GM19238 (cell line): ENCODE measurements around the gene IL12RB2.

ENCODE experiments used
- DNase-seq: peaks from one replicate; pipeline ENCODE4 v3.0.0; 2011; ENCODE audit warnings: low spot score; ENCODE audit not compliant: insufficient read length

The IL12RB2 gene, protein sequence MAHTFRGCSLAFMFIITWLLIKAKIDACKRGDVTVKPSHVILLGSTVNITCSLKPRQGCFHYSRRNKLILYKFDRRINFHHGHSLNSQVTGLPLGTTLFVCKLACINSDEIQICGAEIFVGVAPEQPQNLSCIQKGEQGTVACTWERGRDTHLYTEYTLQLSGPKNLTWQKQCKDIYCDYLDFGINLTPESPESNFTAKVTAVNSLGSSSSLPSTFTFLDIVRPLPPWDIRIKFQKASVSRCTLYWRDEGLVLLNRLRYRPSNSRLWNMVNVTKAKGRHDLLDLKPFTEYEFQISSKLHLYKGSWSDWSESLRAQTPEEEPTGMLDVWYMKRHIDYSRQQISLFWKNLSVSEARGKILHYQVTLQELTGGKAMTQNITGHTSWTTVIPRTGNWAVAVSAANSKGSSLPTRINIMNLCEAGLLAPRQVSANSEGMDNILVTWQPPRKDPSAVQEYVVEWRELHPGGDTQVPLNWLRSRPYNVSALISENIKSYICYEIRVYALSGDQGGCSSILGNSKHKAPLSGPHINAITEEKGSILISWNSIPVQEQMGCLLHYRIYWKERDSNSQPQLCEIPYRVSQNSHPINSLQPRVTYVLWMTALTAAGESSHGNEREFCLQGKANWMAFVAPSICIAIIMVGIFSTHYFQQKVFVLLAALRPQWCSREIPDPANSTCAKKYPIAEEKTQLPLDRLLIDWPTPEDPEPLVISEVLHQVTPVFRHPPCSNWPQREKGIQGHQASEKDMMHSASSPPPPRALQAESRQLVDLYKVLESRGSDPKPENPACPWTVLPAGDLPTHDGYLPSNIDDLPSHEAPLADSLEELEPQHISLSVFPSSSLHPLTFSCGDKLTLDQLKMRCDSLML

DNA sequence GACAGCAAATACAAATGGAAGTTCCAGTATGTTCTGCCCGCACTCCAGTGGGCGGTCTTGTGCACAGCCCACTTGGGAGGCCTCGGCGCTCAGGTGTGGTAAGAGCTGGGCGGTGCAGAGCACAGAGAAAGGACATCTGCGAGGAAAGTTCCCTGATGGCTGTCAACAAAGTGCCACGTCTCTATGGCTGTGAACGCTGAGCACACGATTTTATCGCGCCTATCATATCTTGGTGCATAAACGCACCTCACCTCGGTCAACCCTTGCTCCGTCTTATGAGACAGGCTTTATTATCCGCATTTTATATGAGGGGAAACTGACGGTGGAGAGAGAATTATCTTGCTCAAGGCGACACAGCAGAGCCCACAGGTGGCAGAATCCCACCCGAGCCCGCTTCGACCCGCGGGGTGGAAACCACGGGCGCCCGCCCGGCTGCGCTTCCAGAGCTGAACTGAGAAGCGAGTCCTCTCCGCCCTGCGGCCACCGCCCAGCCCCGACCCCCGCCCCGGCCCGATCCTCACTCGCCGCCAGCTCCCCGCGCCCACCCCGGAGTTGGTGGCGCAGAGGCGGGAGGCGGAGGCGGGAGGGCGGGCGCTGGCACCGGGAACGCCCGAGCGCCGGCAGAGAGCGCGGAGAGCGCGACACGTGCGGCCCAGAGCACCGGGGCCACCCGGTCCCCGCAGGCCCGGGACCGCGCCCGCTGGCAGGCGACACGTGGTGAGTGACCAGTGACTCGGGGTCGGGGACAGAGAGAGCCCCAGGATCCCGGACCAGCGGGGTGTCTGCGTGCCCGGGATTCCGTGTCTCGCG lies at the start of gene IL12RB2:
Gene IL12RB2, plus strand, starts transcription at position 623 of the 810 bp plus-strand sequence. CDS start 12,496 bp downstream, outside the sequence.
- DNase-seq: peak; percentile 9

DNA sequence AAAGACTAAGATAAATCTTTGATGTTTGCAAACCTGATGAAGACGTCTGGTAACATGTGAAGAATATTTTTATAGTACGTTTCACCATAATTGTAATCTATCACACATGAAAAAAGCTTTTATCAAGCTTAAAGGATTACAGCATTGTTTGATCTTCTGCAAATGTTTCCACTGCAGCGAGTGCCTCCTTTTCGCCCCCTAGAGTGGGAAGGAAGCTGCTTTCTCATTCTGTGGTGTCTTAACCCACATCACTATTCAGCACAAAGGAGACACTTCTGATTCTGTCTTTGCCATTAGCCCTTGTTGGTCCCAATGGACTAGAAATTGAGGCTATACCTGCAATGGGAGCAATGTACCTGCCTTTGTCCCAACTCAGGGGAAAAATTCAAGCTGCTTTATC lies 46.0 kb upstream of the IL12RB2 start:
- no peak for DNase-seq

DNA sequence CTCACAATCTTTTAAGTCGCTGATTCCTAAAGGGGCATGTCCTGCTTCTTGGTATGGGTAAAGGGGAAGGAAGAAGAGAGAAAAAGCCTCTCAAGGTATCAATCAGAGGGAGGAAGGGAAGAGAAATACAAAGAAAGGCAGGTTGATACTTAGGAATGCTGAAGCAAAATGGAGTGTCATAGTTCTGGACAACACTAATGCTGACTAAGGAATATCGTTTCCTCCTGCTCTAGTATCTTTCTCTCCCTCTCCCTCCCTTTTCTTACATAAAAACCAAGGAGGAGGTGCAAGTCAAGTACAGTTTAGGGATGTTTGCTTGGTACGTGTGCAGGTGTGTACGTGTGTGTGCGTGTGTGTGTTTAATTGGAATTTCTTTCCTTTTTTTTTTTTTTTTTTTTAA lies 44.9 kb upstream of the IL12RB2 start:
- DNase-seq: no peak

DNA sequence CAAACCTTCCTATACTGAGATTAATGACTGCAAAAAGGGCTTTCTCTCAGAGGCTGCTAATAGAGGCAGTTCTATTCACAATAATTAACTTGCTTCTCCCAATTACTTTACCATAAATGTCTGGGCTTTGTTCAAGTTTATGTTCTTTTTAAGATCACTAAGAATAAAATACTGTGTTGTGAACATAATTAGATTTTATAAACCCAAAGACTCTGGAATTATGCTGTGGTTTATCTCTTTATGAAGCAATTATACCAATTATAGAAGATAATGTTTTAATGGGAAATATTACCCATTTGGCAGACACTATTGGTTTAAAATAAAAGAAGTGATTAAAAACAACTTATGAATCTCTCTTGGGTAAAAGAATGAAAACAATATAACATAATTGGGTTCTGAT lies 43.5 kb upstream of the IL12RB2 start:
- no peak for DNase-seq

DNA sequence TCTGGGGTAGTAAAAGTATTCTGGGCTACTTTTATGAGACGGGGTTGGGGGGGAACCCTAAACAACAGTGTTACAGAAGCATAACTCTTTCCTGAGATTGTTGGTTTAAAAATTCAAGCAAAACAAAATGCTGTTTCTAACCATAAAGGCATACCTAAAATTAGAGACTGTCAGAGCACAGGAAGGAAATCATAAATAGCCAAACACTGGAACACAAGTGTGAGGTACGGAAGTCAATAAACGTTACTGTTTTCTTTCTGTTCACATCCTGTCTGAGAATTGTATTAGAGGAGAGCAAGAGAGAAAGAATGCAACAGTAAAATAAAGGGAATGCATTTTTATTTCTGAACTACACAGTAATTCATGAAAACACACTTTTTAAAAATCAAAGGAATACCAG lies 42.8 kb upstream of the IL12RB2 start:
- DNase-seq: no peak

DNA sequence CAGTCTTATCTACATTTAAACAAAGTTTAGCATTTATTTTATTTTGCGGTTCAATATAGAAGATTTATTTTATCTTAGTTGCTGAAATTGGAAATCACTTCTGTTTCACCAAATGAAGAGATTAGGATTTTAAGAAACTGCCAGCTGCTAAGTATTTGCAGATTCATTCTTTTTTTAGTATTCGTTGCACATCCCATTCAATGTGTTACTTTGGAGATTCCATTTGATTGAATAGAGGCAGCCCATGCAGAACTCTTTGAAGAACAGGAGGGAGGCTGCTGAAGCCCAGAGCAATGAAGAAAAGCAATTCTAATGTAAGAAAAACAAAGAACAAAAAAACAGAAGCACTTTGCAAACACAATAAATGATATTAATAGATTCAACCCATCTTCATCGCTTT lies 38.6 kb upstream of the IL12RB2 start:
- no peak for DNase-seq

DNA sequence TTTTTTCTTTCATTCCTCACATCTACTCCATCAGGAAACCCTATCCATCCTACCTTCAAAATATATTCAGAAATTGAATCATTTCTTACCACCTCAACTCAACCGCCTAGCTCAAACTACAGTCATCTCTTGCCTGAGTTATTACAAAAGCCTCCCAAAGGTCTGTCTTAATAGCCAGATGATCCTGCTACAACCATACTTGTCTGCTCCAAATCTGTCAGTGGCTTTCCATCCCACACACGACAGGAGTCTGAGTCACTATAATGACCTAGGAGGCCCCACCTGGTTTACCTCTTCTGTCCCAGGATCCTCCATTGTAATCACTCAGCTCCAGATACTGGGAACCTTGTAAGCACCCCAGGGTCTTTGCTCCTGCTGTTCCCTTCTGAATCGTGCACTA lies 37.1 kb upstream of the IL12RB2 start:
- DNase-seq: no peak

DNA sequence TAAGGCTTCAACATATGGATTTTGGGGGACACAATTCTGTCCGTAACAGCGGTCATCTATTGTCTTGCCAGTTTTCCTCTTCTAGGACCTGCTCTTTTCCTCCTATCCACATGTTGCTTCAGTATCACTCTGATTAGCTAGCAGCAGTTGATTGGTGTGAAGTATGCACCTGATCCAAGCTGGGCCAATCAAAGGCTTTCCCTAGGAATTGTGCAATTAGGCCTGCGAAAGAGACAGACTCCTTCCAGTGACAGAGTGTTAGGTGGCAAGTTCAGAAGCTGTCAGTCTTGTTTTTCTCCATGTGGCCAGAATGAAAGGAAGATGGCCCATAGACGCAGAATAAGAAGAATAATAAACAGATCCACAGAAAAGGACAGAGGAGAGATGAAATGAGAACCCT lies 34.1 kb upstream of the IL12RB2 start:
- DNase-seq: no peak

DNA sequence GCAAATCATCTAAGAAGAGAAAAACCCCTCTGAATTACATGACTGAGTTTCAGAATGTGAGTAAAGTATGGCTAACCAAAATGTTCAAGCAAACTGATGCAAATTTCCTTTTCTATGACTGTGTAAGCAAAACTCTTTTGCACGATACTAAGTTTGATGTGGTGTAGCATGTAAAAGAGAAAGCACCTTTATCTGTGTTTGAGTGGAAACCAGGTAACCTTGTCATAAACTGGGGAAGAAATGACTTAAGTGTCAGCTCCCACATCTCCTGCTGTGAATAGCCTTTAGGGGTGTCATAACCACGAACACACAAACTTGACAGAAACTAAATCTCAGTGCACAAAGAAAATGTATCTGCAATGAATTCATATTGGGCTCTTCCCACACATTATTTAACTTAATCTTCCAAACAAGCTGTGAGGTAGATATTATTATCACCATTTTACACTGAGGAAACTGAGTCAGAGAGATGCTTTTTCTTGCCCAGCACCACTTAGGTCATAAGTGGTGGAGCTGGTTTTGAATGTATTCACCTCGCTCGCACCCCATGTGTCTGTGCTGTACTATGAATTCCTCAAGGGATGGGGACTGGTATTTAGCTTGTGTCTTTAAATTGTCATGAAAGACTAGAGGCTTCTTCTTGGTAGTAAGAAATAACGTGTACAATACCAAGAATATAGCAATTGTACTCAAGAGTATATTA lies 32.9 kb upstream of the IL12RB2 start:
- no peak for DNase-seq

DNA sequence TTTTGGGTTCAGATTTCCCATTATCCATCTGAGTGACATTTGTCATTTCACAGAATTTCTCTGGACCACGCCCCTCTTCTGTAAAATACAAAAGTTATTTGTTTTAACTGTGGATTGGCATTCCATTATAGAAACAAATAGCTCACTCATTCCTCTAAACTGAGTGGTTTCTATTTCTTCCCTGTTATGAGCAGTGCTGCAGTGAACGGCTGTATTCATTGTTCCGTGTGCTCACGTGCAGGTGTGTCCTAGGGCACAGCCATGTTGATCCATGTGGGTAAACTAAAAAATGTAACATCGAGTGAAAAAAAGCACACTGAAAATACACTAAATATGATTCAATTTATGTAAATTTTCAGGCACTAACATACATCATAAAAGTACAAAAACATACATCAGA lies 27.0 kb upstream of the IL12RB2 start:
- no peak for DNase-seq

DNA sequence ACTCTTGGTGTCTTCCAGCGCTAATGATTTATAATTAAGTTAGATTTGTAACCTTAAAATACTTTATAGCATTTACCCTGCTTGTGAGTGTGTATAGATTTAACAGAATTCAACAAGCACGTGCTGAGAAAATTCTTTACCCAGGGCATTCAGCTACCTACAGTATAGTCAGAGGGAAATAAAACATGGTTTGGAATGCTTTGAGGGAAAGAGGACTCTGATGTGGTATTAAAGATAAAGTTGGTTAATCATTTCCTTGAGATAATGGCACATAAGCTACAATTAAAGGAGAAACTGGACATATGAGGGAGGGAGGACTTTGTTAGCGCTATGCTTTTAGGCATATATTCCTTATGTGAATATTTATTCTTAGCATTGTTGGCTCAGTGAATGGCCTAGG lies 26.4 kb upstream of the IL12RB2 start:
- DNase-seq: no peak

DNA sequence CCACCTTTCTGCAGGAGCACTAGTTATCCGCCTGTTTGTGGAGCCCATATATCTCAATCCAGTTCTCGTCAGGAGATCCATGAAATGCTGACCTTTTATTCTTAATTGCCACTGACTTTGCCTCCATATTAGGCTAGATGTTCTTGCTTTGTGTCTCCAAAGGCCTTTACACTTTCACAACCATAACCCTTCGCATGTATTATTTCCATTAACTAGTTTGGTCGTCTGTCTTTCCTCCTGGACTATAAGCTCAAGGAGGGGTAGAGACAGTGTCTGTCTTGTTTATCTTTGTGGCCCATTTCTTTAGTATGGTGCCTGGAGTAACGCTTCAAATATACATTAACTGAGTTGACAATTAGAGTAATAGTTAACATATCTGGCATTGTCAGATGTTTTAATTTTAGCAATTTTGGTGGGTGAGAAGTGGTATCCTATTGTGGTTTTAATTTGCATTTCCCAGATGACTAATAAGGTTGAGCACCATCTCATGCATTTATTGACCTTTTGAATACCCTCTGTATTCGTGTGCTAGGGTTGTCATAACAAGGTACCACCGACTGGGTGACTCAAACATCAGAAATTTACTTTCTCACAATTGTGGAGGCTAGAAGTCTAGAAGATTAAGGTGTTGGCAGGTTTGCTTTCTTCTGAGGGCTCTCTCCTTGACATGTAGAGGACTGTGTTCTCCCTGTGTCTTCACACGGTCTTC lies 21.7 kb upstream of the IL12RB2 start:
- DNase-seq: no peak

DNA sequence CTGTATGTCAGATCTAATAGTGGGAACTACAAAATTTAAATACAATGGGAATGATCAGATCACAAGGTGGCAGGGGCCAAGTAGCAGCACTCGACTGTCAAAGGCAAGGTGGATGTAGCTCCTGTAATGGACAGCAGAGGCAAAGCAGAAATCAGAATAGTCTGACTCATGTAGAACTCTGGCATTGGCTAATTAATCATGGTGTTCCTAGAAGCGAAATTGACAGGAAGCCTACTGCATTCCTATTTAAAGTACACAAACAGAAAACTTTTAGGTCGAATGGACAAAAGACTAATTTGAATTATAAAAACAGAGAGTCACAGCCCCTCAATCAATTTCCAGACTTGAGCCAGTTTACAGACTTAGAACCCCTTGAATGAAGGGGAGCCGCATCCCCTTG lies 17.4 kb upstream of the IL12RB2 start:
- no peak for DNase-seq

DNA sequence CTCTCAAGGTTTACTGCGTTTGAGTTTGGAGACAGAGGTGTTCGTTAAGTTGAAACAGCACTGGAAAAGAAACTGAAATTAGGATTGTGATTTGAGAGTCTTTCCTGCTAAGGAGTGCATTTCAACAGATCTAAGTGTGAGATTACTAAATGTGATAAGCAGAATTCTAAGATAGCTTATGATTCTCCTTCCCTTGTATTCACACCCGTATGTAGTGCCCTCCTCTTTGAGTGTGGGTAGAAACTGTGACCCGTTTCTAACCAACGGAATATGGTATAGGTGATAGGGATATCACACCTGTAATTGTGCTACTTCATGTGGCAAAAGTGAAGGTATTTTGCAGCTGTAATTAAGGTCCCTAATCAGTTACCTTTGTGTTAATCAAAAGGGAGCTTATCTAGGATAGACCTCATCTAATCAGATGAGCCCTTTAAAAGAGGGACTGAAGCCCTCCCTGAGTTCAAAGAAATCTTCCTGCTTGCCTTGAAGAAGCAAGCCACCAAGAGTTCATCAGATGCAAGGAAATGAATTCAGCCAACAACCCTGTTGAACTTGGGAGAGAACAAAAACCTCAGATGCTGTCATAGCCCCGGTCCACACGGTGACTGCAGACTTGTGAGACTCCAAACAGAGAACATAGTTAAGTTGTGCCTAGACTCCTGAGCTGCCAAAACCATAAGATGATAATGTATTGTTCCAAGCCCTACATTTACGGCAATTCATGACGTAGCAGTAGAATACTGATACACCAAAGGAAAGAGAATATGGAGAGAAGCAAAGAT lies 12.6 kb upstream of the IL12RB2 start:
- no peak for DNase-seq

DNA sequence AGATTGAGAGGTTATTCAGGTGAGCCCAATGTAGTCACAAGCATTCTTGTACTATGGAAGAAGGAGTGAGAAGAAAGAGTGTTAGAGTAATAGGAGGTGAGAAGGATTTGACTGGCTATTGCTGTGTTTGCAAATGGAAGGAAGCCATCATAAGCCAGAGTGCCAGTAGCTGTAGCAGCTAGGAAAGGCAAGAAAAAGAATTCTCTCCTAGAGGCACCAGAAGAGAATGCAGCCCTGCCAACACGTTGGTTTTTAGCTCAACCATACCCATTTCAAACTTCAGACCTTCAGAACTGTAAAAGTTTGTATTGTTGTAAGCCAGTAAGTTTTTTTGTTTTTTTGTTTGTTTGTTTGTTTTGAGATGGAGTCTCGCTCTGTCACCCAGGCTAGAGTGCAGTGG lies 8.9 kb upstream of the IL12RB2 start:
- DNase-seq: no peak

DNA sequence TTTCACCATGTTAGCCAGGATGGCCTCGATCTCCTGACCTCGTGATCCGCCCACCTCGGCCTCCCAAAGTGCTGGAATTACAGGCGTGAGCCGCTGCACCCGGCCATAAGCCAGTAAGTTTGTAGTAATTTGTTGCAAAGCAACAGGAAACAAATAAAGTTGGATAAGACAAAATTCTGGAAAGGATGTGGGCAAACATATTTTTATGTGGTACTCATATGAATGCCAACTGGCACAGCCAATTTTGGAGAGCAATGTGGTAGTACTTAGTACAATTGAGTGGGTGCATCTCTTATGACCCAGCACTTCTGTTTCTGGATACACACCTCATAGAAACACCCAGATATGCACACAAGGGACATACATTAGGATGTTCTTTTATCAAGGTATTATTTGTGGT lies 8.4 kb upstream of the IL12RB2 start:
- DNase-seq: no peak

DNA sequence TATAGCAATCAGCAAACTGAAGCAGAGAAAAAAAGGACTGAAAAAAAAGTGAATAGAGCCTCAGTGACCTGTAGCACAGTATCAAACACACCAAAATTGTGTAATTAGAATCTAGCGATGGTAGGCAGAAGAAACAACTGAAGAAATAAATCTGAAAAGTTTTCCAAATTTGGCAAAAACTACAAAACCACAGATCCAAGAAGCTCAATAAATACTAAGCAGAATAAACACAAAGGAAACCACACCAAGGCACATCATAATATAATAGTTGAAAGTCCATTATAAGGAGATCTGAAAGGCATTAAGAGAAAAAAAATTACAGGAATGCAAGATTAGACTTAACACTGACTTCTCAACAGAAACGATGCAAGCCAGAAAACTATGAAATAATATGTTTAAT lies 7.1 kb upstream of the IL12RB2 start:
- no peak for DNase-seq

DNA sequence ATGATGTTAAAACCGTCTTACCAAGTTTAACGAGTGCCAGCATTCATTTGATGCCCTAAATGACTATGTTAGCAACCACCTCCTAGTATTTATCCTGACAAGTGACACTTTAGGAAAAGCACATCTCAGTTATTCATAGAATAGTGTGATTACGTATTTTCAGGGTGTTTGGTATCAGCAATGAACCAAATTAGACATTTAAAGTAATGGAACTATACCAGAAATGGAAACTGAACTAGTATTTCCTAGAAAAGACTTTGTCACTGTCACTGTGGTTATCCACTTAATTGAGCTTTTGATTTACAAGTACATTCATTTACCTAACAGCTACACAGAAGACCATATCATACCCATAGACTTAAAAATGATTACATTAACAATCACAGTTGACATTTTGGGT lies 3.6 kb upstream of the IL12RB2 start:
- DNase-seq: no peak

DNA sequence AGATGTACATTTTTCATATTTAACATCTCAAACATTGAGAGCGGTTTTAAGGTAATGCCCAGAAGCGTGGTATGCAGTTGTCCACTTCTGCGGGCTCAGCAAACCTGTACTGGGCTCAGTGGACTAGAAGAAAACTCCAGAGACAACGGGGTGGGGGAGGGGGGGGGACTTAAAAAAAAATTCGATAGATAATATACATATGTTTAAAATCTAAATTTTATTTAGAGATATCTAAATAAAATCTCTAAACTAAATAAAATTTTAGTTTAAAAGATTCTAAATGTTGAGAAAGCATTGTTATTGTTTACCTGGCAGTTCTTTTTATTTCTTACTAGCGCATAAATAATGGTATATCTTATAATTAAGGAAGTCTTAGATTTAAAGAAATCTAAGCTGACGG lies 1.1 kb upstream of the IL12RB2 start:
- no peak for DNase-seq

DNA sequence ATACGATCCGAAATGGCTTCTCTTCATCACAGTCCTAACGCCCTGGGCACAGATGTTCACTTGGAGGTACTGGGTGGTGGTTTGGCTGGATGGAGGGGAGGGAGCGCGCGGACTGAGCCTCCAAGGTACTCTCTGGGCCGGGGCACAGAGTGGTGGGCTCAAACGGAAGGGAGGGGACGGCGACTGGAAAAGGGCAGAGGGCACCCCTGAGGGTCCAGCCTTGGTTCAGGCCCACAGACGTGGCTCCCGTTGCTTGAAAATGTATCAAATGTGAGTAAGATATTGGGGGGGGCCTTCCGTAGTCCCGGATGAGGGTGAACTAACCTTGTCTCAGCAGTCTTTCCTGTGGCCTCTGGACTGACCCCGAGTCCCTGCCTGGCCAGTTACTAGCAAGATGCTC lies 463 bp downstream of the IL12RB2 start:
- no peak for DNase-seq
